ENCODE data around the gene HPS5. TPM values are rescaled to one million over a fixed set of nuclear protein-coding genes. Genes with fewer than 3 reads are reported as not detected.

Gene HPS5
- total RNA-seq, 1 experiment from 2014 or later = 18.9 TPM

DNA sequence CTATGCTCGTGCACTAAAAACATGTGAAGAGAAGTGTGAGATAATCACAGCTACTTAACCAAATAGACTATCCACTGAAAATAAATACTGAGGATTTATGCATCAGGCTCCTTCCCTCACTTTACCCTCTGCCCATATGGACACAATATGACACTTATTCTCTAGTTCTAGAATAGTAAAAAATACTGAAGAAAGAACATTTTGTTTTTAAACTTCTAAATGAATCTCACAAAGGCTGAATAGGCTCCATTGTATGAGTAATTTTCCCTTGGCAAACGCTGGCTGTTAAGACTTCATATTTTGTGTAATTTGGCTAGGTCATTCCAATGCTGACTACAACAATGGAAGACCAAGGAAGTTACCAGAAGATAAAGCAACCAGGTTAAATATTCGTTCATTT, 9.9 kb downstream of the HPS5 start:
- H3K4me1 ChIP-seq (ENCODE audit: insufficient read depth, low read length, poor library complexity, severe bottlenecking) = no peaks in the 10 kb centered on the region
- no peak overlapping the region for H3K27ac ChIP-seq (ENCODE audit: low read depth, low read length, poor library complexity, severe bottlenecking)
- H3K9me3 ChIP-seq (ENCODE audit: low read depth, low read length, poor library complexity, severe bottlenecking) = no peaks in the 10 kb centered on the region
- BruUV-seq (replicated peaks) = no TSS peak
- intact Hi-C loops (cut with micrococcal nuclease; ENCODE audit: unreplicated experiment) = no loop called here
- POLR2A ChIA-PET (ENCODE audit: low non-redundant PET) = no interaction called here
- no peak overlapping the region for H3K4me3 ChIP-seq (ENCODE audit: low read depth, low read length, poor library complexity, severe bottlenecking)
- peaks cover 20% of the 10 kb centered on the region for H3K36me3 ChIP-seq (ENCODE audit: insufficient read depth, low read length, poor library complexity, severe bottlenecking)
- DNase-seq (ENCODE audit: low spot score) = no peak
- no peaks in the 10 kb centered on the region for H3K27me3 ChIP-seq (replicated peaks; ENCODE audit: insufficient read depth, low read depth, low read length, poor library complexity)
- no peak for TF ChIP-seq EZH2 (IDR thresholded peaks at IDR 0.05; ENCODE audit: borderline replicate concordance, low read depth, low read length, poor library complexity, severe bottlenecking)
- TF ChIP-seq, protein P1, sequence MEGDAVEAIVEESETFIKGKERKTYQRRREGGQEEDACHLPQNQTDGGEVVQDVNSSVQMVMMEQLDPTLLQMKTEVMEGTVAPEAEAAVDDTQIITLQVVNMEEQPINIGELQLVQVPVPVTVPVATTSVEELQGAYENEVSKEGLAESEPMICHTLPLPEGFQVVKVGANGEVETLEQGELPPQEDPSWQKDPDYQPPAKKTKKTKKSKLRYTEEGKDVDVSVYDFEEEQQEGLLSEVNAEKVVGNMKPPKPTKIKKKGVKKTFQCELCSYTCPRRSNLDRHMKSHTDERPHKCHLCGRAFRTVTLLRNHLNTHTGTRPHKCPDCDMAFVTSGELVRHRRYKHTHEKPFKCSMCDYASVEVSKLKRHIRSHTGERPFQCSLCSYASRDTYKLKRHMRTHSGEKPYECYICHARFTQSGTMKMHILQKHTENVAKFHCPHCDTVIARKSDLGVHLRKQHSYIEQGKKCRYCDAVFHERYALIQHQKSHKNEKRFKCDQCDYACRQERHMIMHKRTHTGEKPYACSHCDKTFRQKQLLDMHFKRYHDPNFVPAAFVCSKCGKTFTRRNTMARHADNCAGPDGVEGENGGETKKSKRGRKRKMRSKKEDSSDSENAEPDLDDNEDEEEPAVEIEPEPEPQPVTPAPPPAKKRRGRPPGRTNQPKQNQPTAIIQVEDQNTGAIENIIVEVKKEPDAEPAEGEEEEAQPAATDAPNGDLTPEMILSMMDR (conservative IDR thresholded peaks at IDR 0.05; ENCODE audit: low read depth, low read length) = no peak
- CTCF ChIA-PET = no interaction called here

DNA sequence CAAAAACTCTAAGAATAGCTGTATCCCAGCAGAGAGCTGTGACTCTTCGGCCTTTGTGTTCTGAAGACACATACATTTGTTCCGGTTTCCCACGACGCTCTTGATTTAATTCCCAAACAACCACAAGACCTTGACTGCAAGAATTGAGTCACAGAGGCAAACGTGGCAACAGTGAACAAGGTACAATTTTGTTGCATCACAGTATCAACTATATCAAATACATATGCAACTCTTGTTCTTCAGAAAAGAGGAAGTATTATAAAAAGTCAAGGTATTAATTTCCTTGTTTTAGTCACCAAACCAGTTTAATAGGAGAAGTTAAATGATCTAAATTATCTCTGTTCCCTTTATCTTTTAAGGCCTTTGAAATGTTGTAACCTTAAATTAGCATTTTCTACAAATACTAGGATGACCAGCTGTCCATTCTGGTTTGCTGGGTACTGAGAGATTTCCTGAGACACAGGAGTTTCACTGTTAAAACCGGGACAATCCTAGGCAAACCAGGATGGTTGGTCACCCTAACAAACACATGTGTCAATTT, 11.1 kb downstream of the HPS5 start:
- Histone ChIP-seq H3K36me3 (ENCODE audit: insufficient read depth, low read length, poor library complexity, severe bottlenecking) (peaks cover 20% of the 10 kb centered on the region), H3K4me1 (ENCODE audit: insufficient read depth, low read length, poor library complexity, severe bottlenecking) (no peaks in the 10 kb centered on the region), H3K9me3 (ENCODE audit: low read depth, low read length, poor library complexity, severe bottlenecking) (no peaks in the 10 kb centered on the region), H3K27ac (ENCODE audit: low read depth, low read length, poor library complexity, severe bottlenecking) (no peak overlapping the region), H3K4me3 (ENCODE audit: low read depth, low read length, poor library complexity, severe bottlenecking) (no peak overlapping the region), H3K27me3 (replicated peaks; ENCODE audit: insufficient read depth, low read depth, low read length, poor library complexity) (no peaks in the 10 kb centered on the region)
- ChIA-PET POLR2A (ENCODE audit: low non-redundant PET) (no interaction called here), CTCF (no interaction called here)
- no TSS peak for BruUV-seq (replicated peaks)
- intact Hi-C loops (cut with micrococcal nuclease; ENCODE audit: unreplicated experiment) = no loop called here
- no peak for DNase-seq (ENCODE audit: low spot score)
- no peak for TF ChIP-seq EZH2 (IDR thresholded peaks at IDR 0.05; ENCODE audit: borderline replicate concordance, low read depth, low read length, poor library complexity, severe bottlenecking)
- TF ChIP-seq, protein P1 (conservative IDR thresholded peaks at IDR 0.05; ENCODE audit: low read depth, low read length) = no peak

DNA sequence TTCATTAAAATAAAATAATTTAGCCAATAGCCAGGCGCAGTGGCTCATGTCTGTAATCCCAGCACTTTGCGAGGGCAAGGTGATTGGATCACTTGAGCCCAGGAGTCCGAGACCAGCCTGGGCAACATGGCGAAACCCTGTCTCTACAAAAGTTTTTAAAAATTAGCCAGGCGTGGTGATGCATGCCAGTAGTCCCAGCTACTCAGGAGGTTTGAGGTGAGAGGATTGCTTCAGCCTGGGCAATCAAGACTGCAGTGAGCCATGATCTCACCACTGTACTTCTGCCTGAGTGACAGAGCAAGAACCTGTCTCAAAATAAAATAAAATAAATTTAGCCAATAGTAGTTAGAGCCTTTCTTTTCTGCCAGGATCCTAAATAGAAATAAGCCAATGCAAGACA, 12.2 kb downstream of the HPS5 start:
- CTCF ChIA-PET = no interaction called here
- BruUV-seq (replicated peaks) = no TSS peak

More for the DNA sequence above, 12.2 kb downstream of the HPS5 start:
- no peak overlapping the region for H3K27ac ChIP-seq (ENCODE audit: low read depth, low read length, poor library complexity, severe bottlenecking)
- H3K36me3 ChIP-seq (ENCODE audit: insufficient read depth, low read length, poor library complexity, severe bottlenecking) = peaks cover 20% of the 10 kb centered on the region
- no peaks in the 10 kb centered on the region for H3K27me3 ChIP-seq (replicated peaks; ENCODE audit: insufficient read depth, low read depth, low read length, poor library complexity)
- intact Hi-C loops (cut with micrococcal nuclease; ENCODE audit: unreplicated experiment) = no loop called here
- no peak overlapping the region for H3K4me3 ChIP-seq (ENCODE audit: low read depth, low read length, poor library complexity, severe bottlenecking)
- no peak for DNase-seq (ENCODE audit: low spot score)
- no peaks in the 10 kb centered on the region for H3K9me3 ChIP-seq (ENCODE audit: low read depth, low read length, poor library complexity, severe bottlenecking)
- H3K4me1 ChIP-seq (ENCODE audit: insufficient read depth, low read length, poor library complexity, severe bottlenecking) = no peaks in the 10 kb centered on the region
- POLR2A ChIA-PET (ENCODE audit: low non-redundant PET) = no interaction called here
- no peak for TF ChIP-seq EZH2 (IDR thresholded peaks at IDR 0.05; ENCODE audit: borderline replicate concordance, low read depth, low read length, poor library complexity, severe bottlenecking)
- TF ChIP-seq, protein P1 (conservative IDR thresholded peaks at IDR 0.05; ENCODE audit: low read depth, low read length) = no peak
